Fibroblast of villous mesenchyme (primary cell): ENCODE results near the gene ZNF462. TPM values are rescaled to one million over a fixed set of nuclear protein-coding genes. Genes with fewer than 3 reads are reported as not detected.

Experiments
- DNase-seq: peaks from one replicate; pipeline ENCODE4 v3.0.0-alpha.2; 2010; ENCODE audit warnings: low read depth
- H3K4me3 ChIP-seq: 2 replicates; pipeline ENCODE4 v1.5.1; 2011; ENCODE audit warnings: low read depth, mild to moderate bottlenecking, low read length
- CTCF ChIP-seq: IDR thresholded peaks from 2 replicates; pipeline ENCODE4 v1.5.1; 2012; ENCODE audit warnings: low read depth, mild to moderate bottlenecking, low read length; ENCODE audit not compliant: insufficient read depth
- total RNA-seq: library from RNA; depleted of rRNA; stranded (reverse); fragments of >200 nt; gene quantifications from 2 replicates; pipeline ENCODE4 v1.2.3, GENCODE V29; 2012

ZNF462 gene
- total RNA-seq, 1 donor: 32.4 TPM

GRCh38 chr9:106934442-106935238 lies 71.7 kb downstream of the ZNF462 start:
- H3K4me3 ChIP-seq: no peak overlapping the region
- DNase-seq: no peak
- no peak for TF ChIP-seq CTCF

DNA sequence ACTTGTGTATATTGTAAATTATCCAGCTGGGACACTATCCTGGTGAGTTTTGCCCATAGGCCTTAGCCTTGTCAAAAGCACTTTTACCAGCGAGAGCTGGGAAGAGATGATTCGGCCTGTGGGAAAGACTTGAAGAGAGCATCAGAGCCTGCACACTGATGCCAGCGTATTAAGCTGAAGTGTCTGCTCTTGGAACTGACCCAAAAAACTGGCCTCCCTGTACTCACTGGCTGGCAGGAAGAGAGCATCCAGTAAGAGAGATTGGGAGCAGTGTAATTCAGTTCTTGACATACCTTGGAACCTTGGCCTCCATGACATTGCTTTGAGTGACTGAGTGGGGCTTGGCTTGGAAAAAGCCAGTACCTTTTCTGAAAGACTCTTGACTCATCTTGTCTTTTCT lies 73.7 kb downstream of the ZNF462 start:
- no peak for DNase-seq
- no peak for TF ChIP-seq CTCF
- H3K4me3 ChIP-seq: no peak overlapping the region

DNA sequence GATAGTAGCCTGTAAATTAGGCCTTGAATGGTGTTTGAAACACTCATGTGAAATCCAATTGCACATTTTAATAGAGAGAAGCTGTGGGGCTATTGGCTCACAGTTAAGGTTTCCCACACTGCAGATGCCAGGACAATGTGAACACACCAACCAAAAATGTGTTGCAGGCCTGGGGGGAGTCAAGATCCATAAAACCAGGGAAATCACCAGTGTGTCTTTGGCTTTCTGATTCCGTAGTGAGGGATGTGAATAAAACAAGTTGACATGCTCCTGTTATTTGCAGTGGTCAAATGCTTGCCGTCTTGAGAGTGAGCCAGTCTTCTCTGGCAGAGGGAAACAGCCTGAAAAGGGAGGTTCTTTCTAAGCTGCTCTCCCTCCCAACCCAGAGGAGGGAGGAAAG lies 79.0 kb downstream of the ZNF462 start:
- no peak overlapping the region for H3K4me3 ChIP-seq
- TF ChIP-seq CTCF: no peak
- no peak for DNase-seq

- H3K4me3 ChIP-seq: no peak overlapping the region
- no peak for TF ChIP-seq CTCF
- peak; percentile 48 for DNase-seq
Measured at GRCh38 chr9:106945727-106946660, 83.0 kb downstream of the ZNF462 start.

DNA sequence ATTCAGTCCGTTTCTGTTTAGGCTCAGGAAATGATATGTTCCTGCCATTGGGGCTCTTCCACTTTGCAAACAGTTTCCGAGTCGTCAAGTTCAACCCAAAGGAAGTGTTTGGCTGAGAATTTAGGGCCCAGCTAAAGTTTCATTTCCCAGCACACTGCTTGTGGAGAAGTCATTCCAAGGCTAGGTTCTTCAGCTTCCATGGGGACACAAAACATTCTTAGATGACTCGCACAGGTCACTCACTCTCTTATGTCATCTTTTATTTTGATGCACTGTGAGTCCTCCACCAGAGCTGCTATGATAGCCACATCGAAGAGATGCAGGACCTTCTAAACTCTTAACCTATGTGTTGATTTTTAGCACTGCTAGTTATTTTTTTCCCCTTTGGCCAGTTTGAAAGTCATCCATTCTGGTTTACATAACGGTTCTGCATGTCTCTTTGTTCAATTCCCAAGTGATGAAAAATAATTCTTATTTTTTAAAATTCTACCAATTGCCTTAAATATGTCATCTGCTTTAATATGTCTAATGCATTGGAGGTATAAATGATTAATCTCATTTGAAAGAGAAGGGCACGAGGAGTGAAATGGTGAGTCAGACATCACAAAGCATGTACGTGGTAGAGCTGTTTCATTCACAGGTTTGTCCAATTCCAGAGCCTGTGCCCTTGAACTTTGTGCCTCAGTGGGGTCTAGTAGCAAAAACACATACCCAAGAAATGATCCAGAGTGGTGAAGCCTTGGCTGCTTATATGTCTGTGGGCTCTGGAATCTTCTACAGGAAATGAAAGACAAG lies 84.3 kb downstream of the ZNF462 start:
- no peak overlapping the region for H3K4me3 ChIP-seq
- TF ChIP-seq CTCF: no peak
- no peak for DNase-seq

DNA sequence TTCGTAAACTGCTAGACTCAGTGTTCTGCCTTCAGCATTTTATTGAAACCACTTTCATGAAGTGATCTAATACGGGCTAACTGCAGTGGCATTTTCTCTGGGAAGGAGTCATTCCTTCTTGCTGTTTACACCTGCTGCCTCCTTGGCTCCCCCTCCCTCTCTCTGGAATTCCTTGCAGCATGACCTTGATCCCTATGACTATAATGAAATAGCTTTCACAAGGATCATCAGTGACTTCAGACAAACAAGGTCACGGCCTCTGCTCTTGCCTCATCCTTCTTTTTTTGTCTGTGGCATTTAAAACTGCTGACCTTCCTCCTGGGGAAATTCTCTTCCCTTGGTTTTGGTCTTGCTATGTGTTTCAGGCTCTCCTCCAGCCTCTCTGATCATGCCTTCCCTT lies 90.2 kb downstream of the ZNF462 start:
- no peak for TF ChIP-seq CTCF
- H3K4me3 ChIP-seq: no peak overlapping the region
- DNase-seq: peak; percentile 66
